ENCODE measurements around the gene STAM. TPM values are rescaled to one million over a fixed set of nuclear protein-coding genes. Genes with fewer than 3 reads are reported as not detected.
"Not testable (repeated sequence)": the region's sequence is repeated elsewhere in the genome, so short reads cannot be mapped to it uniquely, and the experiment has no call there.

STAM gene
- polyA plus RNA-seq, 1 experiment: 22.0 TPM

DNA sequence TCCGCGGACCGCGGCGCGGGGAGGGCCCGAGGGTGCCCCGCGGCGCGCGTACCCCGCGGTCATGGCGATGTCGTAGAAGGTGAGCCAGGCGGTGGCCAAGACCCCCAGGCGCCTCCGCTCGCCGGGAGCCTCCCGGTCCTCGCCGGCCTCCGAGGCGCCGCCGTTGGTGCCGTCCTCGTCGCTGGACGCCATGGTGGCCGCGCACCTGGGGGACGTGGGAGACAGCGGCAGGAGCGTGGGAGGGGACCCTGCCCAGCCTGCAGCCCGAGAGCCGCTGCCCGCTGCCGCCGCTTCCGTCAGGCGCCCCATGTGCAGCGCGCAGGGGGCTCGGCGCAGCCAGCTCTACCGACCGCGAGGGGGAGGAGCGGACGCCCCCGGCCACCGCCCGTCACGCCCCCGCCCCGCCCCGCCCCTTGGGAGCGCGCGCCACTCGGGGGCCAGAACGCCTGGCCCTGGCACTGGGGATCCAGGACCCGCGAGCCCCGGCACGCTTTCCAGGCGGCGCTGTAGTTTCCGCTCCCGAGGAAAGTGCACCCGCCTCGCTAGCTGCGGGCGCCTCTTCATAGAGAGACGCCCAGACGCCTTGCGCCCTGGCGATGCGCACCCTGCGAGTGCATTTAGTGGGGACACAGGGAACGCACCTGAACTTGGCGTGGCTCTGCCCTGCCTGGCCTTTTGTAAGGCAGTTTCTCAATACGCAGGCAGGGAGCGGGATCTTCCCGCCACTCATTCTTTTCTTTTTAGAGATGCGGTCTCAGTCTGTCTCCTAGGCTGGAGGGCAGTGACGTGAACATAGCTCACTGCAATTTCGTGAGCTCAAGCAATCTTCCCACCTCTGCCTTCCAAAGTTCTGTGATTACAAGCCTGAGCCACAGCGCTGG is 26.7 kb upstream of the STAM start, which contains the start of gene HACD1:
HACD1 (minus strand) TSS at position 344 of the 881 bp plus-strand sequence; CDS start at position 309, 35 bp downstream.
- H3K27me3 ChIP-seq (ENCODE audit: control insufficient read depth, insufficient read depth, low read length): no peaks in the 10 kb centered on the region
- CTCF ChIA-PET: interaction anchor here (0.7 to 1.7 kb wide), 5 partner anchors 9 to 621 kb away, joined by 3 to 6 read pairs (median 3); partner anchors contain the start of gene STAM
- TF ChIP-seq, protein P1, sequence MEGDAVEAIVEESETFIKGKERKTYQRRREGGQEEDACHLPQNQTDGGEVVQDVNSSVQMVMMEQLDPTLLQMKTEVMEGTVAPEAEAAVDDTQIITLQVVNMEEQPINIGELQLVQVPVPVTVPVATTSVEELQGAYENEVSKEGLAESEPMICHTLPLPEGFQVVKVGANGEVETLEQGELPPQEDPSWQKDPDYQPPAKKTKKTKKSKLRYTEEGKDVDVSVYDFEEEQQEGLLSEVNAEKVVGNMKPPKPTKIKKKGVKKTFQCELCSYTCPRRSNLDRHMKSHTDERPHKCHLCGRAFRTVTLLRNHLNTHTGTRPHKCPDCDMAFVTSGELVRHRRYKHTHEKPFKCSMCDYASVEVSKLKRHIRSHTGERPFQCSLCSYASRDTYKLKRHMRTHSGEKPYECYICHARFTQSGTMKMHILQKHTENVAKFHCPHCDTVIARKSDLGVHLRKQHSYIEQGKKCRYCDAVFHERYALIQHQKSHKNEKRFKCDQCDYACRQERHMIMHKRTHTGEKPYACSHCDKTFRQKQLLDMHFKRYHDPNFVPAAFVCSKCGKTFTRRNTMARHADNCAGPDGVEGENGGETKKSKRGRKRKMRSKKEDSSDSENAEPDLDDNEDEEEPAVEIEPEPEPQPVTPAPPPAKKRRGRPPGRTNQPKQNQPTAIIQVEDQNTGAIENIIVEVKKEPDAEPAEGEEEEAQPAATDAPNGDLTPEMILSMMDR (IDR thresholded peaks at IDR 0.05; ENCODE audit: insufficient read depth, low read depth, low read length): peak; percentile 47
- peak within 1 kb of the TSS; percentile 82 for H3K4me3 ChIP-seq (ENCODE audit: low read depth, low read length)
- no peak for DNase-seq (ENCODE audit: low read depth)
- H3K36me3 ChIP-seq (ENCODE audit: control insufficient read depth, insufficient read depth, low read length): no peaks in the 10 kb centered on the region
- POLR2A ChIA-PET: interaction anchor here (0.6 to 0.7 kb wide), 2 partner anchors 68 to 95 kb away, joined by 3 to 16 read pairs; no protein-coding TSS in a partner anchor

DNA sequence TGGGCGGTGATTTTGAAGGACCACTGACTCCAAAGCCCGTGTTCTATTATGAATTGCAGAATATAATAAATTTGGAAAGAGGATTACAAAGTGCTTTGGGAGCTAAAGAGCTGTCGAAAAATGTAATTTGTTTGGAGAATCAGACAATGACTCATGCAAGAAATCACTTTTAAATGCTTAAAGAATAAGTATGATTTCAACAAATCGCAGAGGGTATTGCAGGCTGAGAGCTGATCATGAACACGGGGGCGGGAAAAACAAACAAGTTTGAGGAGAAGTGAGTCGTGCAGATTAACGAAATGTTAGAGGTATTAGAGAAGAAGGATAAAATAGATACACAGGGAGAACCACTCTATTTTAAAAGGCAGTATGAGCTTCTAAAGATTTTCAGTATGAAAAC is 21.9 kb upstream of the STAM start:
- ChIA-PET POLR2A (no interaction called here), CTCF (interaction anchor here (0.6 to 1.7 kb wide), 4 partner anchors 11 to 217 kb away, joined by 3 to 5 read pairs (median 3); no protein-coding TSS in a partner anchor)
- no peak for DNase-seq (ENCODE audit: low read depth)
- no peak overlapping the region for H3K4me3 ChIP-seq (ENCODE audit: low read depth, low read length)
- TF ChIP-seq, protein P1 (IDR thresholded peaks at IDR 0.05; ENCODE audit: insufficient read depth, low read depth, low read length): no peak
- H3K27me3 ChIP-seq (ENCODE audit: control insufficient read depth, insufficient read depth, low read length): no peaks in the 10 kb centered on the region
- no peaks in the 10 kb centered on the region for H3K36me3 ChIP-seq (ENCODE audit: control insufficient read depth, insufficient read depth, low read length)

DNA sequence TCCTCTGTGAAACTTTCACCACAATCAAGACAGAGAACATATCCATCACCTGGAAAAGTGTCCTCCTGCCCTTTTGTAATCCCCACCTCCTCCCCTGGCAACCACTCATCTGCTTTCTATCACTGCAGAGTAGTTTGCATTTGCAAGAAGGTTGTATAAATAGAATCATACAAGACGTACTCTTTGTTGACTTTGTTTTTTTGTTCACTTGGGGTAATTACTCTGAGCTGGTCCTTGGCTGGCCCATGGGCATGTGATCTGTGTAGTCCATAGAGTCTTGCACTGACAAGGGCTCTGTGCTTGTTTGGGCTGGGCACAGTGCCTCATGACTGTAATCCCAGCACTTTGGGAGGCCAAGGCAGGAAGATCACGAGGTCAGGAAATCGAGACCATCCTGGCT is 19.0 kb upstream of the STAM start:
- Histone ChIP-seq H3K36me3 (ENCODE audit: control insufficient read depth, insufficient read depth, low read length) (no peaks in the 10 kb centered on the region), H3K27me3 (ENCODE audit: control insufficient read depth, insufficient read depth, low read length) (no peaks in the 10 kb centered on the region), H3K4me3 (ENCODE audit: low read depth, low read length) (no peak overlapping the region)
- TF ChIP-seq, protein P1 (IDR thresholded peaks at IDR 0.05; ENCODE audit: insufficient read depth, low read depth, low read length): no peak
- ChIA-PET CTCF (interaction anchor here (1.7 kb wide), 1 partner anchor 180 kb away, joined by 4 read pairs; no protein-coding TSS in a partner anchor), POLR2A (no interaction called here)
- no peak for DNase-seq (ENCODE audit: low read depth)

DNA sequence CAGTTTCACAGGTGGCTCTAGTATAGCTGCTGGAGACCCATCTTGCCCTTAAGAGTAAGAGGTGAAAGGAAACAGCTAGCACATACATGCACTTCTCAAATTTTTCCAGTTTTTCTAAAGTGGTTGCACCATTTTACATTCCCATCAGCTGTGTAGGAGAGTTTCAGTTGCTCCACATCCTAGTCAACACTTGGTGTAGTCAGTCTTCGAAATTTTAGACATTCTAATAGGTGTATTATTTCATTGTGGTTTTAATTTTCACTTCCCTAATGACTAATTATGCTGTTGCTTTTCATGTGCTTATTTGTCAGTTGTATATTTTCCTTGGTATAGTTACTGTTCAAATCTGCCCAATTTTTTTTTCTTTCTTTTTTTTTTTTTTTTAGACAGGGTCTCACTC is 17.3 kb upstream of the STAM start:
- no peak for DNase-seq (ENCODE audit: low read depth)
- H3K36me3 ChIP-seq (ENCODE audit: control insufficient read depth, insufficient read depth, low read length): no peaks in the 10 kb centered on the region
- no peaks in the 10 kb centered on the region for H3K27me3 ChIP-seq (ENCODE audit: control insufficient read depth, insufficient read depth, low read length)
- TF ChIP-seq, protein P1 (IDR thresholded peaks at IDR 0.05; ENCODE audit: insufficient read depth, low read depth, low read length): no peak
- no peak overlapping the region for H3K4me3 ChIP-seq (ENCODE audit: low read depth, low read length)
- CTCF ChIA-PET: interaction anchor here (1.2 to 1.7 kb wide), 2 partner anchors 109 to 182 kb away, joined by 3 to 4 read pairs; no protein-coding TSS in a partner anchor
- POLR2A ChIA-PET: no interaction called here

DNA sequence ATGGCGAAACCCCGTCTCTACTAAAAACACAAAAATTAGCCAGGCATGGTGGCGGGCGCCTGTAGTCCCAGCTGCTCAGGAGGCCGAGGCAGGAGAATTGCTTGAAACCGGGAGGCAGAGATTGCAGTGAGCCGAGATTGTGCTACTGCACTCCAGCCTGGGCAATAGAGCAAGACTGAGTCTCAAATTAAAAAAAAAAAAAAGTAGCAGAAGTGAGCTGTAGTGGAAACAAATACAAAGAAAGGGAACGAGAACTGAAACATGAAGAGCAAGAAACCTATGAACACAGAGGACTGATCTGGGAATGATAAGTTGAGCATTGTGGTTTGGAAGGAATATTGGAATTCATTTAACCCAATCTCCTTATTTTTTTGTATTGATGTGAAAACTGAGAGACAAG is 11.4 kb upstream of the STAM start:
- POLR2A ChIA-PET; H3K27me3 ChIP-seq (ENCODE audit: control insufficient read depth, insufficient read depth, low read length); H3K4me3 ChIP-seq (ENCODE audit: low read depth, low read length); DNase-seq (ENCODE audit: low read depth); H3K36me3 ChIP-seq (ENCODE audit: control insufficient read depth, insufficient read depth, low read length): not testable (repeated sequence)
- CTCF ChIA-PET: interaction anchor here (1.8 kb wide), 1 partner anchor 11 kb away, joined by 5 read pairs; no protein-coding TSS in a partner anchor

Measured in BJ (cell line).